Stromal cell of bone marrow (primary cell): ENCODE data around the gene PCP4.

Experiments used
- DNase-seq: peaks from one replicate; pipeline ENCODE4 v3.0.0-alpha.2; 2012; ENCODE audit warnings: low read depth

PCP4 gene

DNA sequence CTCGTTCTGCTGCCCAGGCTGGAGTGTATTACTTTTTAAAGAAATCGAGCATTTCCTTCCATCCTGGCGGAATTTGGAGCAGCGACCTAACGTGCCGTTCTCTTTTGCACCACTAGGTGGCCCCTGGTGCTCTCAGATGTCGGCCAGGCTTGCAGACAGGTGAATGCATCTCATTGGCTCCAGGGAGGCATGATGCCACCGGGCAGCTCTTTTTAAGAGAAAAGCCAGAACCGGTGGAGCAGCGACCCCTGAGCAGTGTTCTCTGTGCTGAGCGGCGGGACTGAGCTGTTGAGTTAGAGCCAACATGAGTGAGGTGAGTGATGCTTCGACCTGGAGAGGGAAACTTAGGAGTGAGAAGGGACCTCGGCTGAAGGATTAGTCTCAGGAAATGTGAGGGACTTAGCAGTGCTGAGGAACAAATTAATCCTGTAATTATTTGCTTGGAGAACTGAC is at the start of gene PCP4:
PCP4 (plus strand) TSS at position 241 of the 453 bp plus-strand sequence; CDS start at position 305, 64 bp downstream.
- DNase-seq = no peak

DNA sequence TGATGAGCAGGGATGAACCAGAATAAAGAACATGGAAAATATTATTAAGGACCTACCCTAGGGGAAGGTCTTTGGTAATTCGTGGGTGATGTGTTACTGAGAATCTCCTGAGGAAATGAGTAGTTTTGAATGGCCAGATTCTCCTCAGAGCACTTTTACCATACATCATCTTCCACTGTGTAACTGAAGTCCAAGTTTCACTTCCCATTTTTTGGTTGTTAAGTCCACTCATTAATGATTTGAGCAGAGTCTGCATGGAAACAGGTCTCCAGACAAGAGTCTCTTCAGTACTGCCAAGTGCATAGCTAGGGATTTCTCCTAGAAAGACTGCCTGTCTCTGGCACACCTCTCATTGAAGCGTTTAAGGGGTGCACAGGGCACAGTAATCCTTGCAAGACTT is 48.7 kb upstream of the PCP4 start:
- DNase-seq = no peak

DNA sequence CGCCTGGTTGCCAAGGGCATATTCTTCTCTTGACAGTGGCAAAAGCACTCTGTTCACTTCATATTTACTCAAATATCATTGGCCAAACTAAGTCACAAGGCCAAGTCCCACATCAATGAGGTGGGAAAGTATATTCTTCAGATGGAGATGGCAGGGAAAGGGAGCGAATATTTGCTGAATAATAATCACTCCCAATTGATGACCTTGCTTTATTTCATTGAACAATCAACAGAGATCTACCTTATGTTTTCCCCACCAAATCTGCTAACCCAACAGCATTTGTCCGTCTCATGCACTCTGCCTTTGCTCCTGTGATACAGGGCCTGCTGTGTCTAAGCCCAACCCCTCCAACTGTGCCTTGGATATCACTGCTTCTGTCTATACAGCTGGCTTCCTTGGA is 45.2 kb upstream of the PCP4 start:
- no peak for DNase-seq

DNA sequence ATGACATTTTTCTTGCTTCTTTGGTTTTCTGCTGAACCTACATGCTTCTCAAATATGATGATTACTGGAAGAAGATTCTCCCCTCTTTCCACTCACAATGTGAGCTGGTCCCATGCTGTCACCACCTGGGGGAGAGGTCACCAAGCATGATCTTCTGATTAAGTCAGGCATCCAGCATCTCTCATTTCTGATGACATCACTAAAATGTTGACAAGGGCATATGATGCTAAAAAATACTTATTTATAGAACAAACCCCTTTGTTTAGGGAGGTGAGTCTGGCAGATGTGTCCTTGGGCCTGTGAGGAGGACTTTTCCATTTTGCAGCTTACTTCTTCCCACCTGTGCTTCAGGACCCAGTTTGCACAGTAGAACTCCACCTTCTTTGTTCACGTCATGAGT is 42.0 kb upstream of the PCP4 start:
- DNase-seq = no peak

DNA sequence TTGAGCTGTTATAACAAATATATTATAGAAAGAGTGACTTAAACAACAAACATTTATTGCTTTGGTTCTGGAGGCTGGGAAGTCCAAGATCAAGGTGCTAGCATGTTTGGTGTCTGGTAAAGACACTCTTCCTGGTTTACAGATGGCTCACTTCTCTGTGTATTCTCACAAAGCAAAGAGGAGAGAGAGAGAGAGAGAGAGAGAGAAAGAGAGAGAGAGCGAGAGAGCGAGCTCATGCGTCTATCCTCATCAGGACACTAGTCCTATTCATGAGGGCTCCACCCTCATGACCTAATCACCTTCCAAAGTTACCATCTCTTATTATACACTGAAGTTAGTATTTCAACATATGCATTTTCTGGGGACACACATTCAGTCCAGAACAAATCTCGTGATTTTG is 32.7 kb upstream of the PCP4 start:
- DNase-seq = no peak

DNA sequence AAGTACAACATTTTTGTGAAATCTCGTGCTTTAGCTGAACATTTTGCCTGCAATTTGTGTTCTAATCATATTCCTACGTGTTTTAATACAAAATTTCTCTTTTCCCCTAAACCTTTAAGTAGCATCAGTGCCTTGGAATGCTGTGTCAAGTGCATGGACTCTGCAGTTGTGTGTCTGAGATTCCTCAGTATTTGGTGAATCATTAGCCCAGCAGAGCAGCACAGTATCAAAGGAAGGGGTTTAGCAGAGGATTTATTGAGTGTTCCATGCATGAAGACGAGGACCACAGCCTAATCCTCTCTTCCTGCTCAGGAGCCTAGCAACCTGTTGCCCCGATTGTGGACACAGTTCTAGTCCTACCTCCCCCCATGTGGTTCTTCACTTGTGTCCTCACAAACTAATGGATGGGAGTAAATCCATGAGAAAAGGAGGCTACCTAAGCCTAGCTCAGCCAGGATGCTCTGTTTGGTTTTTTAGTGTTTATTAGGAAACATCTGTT is 29.3 kb upstream of the PCP4 start:
- DNase-seq = no peak

DNA sequence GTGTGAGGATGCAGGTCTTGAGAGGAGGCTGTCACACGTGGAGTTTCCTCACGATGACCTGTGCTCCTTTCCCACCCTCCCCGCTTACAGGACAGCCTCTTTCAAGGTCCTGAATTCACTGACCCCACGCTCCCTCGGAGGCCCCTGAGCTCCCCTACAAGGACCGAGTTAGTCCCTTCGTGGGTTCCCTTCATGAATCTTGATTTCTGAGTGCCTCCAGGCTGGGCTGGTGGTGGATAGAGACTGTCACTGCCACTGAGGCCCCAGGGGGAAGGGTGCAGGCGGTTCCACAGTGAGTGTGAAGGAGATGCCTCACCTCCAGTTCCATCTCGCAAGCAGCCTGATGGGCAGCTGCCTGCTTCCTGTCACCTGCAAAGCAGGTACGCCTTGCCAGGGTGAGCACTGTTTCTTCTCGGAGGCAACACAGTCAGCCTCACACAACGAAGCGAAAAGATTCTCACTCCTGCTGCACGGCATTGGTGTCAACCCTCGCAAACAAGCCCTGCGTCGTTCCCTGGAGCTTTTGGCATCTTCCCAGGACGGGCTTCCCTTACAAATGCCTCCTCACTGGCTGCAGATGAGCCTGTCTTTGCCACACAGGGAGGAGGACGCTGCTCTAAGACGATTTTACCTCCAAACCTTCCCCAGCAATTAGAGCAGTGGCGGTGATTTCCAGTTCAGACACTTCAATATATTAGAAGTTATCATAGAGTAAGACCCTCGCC is 26.7 kb upstream of the PCP4 start:
- no peak for DNase-seq

DNA sequence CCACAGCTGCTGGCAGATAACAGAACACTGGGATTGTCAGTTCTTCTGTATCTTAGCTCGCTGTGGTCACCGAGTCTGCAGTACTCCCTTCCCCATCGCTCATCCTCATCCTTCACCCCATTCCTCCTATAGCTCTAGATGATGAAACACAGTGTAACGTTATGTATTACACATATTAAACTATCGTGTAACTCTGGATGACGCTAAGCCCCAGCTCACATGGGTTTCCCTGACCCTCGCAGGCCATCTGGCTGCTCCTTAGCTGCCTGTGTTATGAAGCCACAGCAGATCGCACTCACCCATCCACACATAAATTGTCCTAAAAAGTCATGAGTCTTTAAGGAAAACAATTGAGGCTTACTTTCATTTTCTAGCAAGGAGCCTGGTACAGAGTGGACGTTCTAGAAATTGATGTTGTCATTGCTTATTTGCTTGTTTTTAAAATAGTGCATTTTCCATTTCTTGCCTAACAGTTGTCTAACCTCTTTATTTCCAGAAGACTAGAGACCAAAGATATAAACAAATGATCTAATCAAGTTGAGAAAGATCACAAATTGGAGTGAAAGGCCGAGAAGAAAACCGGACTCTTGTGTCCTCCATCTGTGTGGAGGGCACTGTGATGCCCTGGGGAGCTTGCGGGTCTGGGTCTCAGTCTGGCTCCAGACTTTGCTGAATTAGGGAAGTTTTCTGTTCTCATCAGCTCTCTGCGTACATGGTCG is 24.3 kb upstream of the PCP4 start:
- no peak for DNase-seq

DNA sequence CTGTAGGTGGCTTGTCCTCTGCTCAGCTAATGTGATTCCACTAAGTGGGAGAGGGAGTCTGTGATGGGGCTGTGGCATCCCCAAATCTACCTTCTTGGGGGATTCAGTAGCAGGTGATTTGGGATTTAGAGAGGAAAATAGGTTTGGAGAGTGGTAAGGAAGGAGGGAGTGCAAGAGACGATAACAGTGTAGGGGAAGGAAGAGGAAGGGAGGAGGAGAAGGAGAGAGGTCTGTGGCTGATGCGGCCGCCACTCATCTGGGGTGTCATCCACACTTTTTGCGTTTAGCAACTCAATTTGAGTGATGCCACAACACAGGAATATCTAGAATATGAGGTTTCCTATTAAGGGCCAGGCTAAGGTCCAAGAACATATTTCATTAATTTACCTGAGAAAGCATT is 23.8 kb upstream of the PCP4 start:
- DNase-seq = no peak

DNA sequence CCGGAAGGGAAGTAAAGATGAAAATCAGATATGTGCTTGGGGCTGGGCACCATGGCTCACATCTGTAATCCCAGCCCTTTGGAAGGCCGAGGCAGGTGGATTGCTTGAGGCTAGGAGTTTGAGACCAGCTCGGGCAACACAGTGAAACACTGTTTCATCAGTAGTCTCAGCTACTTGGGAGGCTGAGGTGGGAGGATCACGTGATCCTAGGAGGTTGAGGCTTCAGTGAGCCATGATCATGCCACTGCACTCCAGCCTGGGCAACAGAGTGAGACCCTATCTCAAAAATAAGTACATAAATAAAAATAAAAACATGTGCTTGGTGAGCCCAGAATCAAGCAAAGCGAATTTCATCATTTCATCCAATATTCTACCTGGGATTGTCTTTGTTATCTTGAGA is 23.3 kb upstream of the PCP4 start:
- no peak for DNase-seq

DNA sequence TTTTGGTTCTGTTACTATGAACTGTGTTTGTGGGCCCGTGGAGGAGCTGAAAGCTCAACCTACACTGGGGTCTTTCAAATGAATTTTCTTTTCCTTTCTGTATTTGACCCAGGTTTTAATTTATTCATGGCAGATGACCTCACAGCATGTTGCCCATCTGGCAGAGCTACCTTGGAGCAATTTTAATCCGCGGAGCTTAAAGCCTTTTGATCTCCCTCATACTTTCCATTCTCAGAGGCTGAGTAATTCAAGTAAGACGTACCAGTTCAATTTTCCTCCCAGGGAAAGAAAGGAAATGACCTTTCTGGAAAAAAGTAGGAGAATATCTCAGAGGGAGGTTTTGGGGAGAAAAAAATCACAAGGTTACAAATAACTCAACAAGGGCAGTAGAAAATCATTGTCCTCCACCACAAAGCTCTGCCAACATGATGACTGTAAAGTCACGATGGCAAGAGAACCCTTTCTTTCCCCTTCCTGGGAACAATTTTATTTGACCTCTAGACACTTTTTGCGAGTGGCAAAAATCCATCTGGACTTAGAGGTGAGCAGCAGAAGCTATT is 21.6 kb upstream of the PCP4 start:
- DNase-seq = no peak

DNA sequence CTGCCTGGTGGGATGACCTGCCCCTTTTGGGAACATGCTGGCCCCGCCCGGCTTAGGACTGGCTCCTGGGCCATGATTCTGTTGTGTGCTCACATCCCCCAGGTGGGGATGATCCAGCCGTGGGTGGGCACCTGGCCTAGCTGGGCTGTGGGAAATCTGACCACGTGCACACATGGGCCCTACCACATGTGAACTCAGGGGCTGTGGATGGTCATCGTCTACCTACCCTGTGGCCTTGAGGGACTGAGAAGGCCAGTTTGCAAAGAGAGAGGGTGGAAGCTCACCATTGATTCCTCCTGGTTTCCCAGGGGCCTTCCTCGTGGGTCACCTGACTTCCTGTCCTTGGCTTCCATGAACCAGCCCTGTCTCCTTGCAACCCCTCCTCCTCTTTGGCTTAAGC is 19.4 kb upstream of the PCP4 start:
- no peak for DNase-seq

DNA sequence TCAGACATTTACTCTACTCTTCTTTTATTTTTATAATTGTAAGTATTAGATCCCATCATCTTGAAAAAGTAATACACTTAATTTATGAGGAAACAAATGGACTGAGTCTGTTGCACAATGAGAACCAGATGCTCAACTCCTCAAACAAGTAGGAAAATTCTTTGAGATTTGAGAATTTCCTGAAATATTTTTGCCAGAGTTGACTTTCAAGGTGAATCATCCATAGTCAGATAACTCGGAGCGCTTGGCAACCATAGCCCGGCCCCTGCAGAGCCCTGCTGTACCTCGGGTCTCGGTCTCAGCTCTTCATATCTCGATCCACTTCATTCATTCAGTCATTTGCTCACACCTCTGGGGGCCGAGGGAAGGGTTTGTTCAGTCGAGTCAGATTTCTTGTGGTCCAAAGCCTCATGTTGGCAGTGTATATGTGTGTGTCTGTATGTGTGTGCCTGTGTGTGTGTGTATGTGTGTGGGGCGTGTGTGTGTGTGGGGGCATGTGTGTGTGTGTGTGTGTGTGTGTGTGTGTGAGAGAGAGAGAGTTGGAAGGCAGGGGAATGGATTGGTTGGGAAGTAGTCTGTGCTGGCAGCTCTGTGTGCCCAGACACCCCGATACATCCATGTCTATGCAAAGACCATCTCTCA is 18.1 kb upstream of the PCP4 start:
- DNase-seq = no peak

DNA sequence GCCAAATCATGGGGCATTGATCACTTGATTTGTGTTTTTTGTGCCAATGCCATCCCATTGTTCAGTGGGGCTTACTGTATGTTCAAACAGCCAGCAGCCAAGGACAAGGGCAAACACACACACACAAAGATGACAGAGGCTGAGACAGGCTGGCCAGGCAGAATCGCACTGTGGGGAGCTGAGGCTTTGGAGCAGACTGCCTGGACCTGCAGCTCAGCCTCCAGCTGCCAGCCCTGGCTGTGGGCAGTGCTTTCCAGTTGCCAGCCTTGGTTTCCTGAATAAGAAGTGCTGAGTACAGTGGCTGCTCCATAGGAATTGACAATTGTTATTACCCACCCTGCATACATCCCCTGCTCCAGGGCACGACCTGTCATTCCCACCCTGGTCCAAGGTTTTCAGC is 16.9 kb upstream of the PCP4 start:
- no peak for DNase-seq

DNA sequence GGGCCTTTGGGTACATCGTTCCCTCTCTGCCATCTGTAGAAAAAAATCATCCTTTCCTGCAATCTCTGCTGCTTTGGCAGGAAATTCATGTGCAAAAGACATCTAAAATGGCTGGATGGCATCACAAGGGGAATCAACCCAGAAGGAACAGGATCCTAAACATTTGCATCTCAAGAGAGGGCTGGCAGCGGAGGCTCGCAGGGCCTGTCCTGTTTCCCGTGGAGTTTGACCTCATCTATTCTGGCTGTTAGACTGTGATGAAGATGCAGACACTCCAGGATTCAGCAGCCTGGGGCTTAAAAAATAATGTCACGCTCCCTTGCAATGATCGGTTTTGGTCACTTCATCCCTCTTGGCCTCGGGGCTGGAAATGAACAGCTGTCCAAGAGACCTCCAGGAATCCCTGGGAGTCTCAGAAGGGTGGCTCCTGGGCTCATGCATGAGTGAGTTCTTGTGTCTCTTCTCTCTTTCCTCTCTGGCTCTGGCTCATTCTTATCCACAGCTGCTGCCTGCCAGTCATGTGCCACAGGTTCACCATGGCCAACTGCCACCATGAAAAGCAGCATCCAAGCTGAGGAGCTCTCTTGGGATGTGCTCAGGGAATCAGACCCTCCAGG is 16.1 kb upstream of the PCP4 start:
- no peak for DNase-seq

DNA sequence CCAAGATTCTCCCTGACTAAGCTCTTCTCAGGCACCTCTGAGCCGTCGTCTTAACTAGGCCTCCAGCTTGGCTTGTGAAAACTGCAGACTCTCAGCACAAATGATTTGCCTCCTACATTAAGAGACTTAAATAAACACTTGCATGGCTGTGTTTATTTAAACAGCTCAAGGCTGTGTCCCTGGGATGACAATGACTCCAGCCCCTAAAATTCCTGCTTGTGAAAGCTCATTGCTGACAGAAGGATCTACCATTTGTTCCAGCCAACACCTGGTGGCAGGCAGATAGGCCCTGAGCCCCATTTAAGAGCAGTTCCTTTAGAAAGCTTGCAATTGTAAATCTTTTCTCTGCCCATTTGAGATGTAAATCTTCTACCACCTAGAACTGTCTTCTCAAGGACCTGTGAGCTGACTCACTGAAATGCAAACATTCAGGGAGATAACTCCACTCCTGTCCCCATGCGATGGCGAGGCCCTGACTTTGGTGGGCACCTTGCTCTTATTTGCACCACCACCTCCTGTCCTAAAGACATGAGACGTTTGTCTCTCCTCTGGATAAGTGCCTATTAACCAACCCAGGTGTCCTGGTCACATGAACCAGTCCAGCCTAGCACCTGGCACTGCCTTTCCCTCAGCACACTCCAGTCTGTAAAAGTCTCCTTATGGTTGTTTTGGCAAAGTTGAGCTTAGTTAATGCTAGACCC is 15.1 kb upstream of the PCP4 start:
- no peak for DNase-seq

DNA sequence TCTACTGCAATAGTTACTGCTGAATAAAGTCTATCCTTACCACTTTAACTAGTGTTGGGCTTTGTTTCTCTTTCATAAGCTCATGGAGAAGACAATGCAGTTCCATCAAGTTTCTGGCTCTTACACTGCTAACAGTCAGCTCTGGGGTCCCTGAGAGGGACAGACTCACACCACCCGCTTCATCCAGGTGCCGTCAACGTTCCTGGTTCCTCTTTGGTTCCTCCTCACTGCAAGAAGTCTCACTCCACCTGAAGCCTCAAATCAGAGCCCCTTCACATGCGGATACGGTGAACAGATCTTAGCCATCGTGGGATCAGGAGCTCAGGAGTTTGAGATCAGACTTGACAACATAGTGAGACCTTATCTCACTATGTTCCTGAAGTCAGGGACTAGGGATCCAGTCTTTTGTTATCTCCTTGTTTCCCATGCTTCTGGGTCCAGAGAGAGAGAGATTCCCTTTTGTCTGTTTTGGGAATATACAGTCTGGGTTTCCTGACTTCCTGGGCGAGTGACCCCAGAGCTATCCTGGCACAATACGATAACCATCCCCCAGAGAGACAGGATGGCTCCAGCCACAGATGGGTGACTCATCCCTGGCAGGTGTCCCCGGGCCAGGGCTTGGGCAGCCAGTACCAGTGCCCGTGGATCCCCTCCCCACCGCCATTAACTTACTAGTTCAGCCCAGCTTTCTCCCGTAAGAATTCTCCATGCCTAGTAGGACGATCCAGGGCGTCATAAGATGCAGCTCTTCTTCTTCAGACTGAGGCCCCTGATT is 14.3 kb upstream of the PCP4 start:
- DNase-seq = no peak

DNA sequence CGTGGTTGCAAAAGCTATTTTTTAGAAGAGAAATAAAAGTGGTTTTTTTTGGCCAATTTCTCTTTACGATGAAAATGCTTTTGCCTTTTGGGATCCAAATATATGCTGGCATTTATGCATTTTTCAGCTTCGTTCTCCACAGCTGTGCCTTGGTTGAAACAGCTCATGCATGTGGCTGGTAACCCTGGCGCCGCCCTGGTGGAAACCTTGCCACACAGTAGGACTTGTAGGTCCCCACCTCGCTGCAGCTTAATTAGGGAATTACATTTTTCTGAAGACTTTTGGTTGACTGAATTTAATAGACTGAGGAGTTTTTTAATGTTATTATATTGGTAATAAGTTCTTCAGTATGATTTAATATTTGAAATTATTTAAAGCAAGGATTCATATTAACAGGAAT is 12.7 kb upstream of the PCP4 start:
- no peak for DNase-seq

DNA sequence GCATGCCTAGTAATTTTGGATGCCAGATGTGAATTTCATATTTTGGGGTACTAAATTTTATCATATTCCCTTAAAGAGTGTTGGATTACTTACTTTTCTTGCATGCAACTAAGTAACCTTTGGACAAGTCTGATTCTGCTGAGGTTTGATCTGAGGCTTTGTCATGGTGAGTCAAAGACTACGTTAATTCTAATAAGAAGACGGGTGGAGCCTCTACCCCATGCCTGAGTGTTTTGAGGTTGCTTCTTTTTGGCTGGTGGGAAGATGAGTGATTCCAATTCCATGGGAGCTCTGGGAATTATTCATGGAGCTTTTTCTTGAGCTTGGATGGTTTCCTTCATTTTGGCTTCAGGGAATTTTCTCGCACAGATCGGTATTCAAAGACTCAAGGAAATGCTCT is 11.6 kb upstream of the PCP4 start:
- DNase-seq = no peak

DNA sequence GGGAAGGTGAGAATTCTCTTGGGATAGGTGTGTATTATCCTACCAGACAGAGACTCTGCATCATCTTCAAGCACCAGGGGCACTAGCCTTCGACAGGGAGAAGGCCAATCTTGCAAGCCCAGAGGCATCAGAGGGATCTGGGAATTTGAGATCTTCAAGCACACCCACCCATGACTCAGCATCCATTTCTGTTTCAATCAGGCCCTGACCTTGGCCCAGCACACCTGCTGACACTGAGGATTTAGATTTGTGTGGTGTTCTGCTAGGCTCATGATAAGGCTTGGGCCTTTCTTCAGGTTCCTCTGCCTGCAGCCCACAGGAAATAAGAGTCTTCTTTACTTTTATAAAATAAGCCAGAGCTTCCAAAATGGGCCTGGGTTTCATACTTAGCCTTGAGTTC is 6.6 kb upstream of the PCP4 start:
- no peak for DNase-seq

DNA sequence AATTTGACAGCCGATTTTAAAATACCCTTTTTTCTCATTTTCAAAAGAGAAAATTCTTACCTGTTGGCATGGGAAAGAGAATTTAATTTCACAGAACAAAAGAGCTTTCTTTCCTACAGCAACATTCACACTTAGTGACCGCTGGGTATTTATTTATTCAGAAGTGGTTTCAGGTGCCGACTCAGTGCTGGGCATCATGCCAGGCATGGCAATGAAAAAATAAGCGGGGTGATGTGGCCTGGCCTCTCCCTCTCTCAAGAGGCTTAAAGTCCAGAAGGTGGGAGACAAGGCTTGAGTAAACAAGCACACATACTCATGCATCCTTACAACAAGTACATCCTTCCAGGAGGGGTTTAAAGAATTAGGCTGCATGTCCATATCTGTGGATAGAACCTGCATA is 4.1 kb upstream of the PCP4 start:
- DNase-seq = no peak
